HG02798 (cell line): ENCODE results near the gene KRTAP10-4.
"Not testable (repeated sequence)": the region's sequence is repeated elsewhere in the genome, so short reads cannot be mapped to it uniquely, and the experiment has no call there.

Source experiments
- ATAC-seq: cut with Tn5 transposase; IDR thresholded peaks from one replicate; pipeline ENCODE4 v1.9.1; 2021; ENCODE audit warnings: mild to moderate bottlenecking; ENCODE audit not compliant: unreplicated experiment, poor library complexity

Gene KRTAP10-4

DNA sequence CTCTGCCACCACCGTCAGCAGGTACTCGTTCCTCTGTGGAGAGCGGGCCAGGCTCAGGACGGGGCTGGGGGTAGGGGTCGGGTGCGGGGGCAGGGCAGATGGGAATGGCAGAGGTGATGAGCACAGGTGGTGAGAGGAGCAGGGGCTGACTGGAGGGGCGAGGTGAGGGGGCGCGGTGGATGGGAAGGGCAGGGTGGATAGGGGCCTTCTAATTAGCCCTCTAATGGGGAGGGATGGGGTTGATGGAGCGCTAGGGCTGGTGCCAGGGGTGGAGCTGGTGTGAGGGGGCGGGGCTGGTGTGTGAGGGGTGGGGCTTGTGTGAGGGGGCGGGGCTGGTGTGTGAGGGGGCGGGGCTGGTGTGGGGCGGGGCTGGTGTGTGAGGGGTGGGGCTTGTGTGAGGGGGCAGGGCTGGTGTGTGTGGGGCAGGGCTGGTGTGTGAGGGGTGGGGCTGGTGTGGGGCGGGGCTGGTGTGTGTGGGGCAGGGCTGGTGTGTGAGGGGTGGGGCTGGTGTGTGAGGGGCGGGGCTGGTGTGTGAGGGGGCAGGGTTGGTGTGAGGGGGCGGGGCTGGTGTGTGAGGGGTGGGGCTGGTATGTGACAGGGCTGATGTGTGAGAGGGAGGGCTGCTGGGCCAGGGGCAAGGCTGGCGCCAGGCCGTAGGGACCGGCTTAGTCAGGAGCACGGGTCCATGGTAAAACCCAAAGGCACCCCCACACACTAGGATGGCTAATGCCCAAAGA, 39.5 kb upstream of the KRTAP10-4 start:
- no peak for ATAC-seq

DNA sequence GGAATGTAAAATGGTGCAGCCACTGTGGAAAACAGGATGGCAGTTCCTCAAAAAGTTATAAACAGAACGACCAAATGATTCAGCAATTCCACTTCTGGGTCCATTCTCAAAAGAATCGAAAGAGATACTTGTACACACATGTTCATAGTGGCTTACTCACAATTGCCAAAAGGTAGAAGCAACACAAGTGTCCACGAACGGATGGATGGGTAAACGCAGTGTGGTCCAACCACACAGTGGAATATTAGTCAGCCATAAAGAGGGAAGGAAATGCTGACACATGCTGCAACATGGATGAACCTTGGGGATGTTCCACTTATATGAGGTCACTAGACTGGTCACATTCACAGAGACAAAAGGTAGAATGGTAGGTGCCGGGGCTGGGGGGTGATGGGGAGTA, 38.8 kb upstream of the KRTAP10-4 start:
- no peak for ATAC-seq

DNA sequence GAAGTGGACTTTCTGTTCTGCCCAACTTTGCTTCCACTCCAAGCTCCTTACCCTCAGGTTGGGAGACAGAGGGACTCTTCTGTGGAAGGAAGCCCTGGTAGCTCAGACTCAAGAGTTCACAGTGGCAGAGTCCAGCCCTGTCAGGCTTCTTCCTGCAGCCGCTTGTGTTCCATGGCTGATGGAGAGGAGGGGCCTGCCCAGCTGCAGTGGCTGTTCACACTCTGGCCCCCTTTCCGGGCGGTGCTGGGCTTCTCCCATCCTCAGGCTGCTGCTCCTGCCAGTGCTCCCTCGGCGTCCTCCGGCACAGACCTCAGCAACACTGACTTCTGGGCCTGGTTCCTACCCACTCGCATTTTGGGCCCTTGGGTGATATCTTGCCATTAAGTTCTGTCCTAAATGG, 37.6 kb upstream of the KRTAP10-4 start:
- no peak for ATAC-seq

DNA sequence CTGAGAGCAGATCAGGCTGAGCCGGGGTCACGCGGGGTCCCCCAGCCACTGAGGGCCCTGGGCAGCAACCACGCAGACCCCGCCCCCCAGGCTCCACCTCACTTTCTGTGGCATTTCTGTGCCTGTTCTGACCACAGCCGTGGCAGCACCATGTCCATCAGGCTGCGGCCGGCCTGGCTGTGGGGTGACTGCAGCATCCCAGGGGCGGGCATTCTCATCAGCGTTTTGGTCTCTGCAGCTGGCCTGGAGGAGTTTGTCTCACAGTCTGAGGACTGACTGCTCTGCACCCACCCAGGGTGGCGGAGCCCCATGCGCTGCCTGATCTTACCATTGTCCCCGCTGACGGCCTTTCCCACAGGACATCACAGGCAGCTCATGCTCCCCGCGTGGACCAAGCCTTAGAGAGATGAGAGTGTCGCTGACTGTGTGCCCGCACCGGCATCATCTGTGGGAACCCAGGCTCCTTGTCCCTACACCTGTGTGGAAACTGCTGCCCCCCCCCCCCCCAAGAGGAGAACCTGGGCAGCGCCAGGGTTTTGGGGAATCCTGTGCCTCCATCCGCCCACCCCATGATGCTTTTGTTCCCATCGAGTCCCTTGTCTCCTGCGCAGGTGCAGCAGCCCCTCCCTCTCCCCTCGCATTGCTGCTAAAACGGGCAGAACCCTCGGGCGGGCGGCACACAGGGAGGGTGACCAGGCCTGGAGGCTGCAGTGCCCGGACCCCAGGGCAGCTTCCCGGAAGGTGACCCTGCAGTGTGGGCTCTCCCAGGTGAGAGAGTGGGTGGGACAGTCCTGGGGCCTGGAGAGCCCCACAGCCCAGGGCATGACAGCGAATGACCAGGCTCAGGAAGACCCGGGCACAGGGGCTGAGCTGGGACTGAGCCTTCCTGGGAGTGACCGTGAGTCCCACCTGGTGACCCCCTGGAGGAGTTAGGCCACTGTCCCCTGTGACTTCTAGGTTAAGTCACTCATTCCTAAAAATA, 35.3 kb upstream of the KRTAP10-4 start:
- no peak for ATAC-seq

DNA sequence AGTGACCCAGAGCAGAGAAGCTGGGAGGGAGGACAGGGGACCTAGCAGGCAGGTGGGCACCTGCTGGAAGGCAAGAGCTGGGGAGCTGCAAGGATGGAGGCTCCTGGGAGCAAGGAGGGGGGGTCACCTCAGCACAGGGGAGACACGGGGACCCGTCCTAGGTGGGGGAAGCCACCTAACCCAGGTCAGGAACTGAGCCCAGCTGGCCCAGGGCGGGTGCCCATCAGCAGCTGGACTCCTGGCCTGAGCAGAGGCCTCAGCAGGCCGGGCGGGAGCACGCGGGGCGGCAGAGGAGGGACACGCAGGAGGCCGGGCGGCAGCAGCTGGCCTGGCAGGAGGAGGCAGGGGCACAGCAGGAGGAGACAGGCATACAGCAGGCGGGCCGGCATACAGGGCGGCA, 34.5 kb upstream of the KRTAP10-4 start:
- no peak for ATAC-seq

DNA sequence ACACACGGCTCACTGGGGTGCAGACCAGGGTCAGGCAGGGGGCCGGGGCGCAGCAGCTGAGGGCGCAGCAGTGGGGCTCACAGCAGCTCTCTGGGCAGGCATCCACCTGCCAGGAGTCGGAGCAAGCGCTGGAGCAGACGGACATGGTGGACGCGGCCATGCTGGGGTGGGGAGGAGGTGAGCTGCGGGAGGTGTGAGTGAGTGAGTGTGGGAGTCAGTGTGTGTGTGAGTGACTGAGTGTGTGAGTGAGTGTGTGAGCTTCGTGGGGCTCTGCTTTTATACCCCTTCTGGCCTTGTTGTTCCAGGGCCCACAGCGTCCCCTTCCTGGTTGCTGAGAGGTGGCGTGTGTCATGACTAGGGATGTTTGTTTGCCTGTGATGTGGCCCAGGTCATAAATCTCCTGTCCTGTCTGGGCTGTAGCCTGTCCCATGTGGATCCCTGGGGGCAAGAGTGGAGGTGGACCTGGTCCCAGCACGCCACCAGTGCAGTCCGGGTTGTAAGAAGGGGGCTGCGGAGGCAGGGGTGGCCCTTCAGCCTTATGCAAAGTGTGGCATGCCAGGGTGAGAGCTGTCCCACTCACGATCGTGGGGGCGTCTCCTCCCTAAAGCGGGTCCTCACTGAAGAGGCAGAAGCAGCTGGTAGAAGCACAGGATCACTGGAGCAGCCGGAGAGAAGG, 33.4 kb upstream of the KRTAP10-4 start, which contains the start of gene KRTAP10-1:
Gene KRTAP10-1, minus strand, starts transcription at position 205 of the 676 bp plus-strand sequence. Its CDS starts 45 bp downstream, at position 160.
- ATAC-seq: no peak

DNA sequence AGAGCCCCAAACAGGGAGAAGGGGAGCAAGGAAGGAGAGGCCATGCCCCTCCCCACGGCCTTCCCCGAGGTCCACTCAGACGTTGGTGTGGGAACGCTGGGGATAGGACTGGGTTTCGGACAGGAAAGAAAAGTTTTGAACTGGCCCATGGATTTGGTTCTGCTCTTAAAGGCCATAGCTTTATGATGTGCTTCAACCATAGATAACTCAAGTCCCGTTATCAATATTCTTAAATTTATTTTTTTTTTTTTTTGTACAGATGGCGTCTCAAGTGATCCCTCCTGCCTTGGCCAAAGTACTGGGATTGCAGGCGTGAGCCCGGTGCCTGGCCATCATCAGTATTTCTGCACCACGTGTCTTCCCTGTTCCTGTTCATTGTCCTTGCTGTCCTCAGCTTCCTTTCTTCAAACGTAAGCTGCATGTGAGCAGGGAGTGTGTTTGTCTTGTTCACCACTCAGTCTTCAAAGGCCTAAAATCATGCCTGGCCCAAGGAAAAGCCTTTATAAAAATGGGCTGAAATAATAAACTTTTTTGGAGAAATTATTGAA, 32.7 kb upstream of the KRTAP10-4 start:
- ATAC-seq: no peak

DNA sequence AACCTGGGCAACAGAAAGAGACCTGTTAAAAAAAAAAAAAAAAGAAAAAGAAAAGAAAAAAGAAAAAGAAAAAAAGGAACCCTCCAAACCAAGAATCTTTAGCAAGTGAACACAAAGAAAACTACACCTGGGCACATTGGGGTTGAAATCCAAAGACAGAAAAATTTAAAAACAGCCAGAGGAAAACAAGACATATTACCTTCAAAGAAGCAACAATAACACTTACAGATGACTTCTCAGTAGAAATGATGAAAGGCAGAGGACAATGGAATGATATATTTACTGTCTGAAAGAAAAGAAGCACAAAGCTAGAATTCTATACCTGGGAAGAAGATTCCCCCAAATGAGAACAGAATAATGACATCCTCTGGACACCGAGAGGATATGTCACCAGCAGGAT, 30.8 kb upstream of the KRTAP10-4 start:
- no peak for ATAC-seq

DNA sequence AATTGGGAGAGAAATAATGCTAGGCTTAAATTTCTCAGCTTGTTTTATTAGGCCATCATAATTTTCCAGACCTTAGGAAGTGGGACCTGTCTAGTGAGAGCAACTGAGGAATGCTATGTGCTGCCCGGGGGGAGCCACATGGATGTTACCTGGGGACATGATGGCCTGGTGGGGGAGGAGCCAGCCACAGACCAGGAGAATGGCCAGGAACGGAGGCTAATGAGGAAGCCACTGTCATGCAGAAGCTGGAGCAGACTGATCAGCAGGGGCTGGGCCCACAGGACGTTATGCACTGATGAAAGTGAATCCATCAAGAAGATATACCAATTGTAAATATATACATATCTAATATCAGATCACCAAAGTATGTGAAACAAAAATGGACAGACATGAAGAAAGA, 29.0 kb upstream of the KRTAP10-4 start:
- no peak for ATAC-seq

DNA sequence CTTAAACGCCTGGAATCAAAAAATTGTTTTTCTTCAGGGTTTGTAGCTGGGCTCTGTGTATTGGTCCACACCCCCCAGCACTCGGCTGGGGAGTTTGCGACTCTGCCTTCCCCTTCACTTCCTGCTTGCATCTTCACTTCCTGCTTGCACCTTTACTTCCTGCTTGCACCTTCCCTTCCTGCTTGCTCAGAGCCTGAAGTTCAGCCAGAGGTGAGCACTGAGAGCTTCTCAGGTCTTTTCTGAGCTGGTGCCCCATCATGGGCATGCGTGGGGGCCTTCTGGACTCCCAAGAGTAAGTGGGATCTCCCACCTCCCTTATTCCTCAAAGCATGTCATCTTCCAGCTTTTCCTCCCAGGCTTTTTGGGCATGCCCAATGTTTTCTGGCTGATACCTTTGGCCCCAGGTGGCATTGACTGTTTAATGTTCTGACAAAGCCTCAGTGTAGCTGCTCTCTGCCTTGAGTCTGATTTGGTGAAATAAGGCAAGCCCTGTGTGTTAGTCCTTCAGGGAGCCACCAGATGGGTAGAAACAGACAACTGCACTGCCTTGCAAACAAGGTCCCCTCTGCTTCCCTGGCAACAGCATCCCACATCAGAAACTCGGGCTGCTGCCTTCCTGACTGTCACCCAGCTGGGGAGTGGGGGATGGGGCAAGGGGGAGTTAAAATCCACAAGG, 25.7 kb upstream of the KRTAP10-4 start:
- ATAC-seq: no peak

DNA sequence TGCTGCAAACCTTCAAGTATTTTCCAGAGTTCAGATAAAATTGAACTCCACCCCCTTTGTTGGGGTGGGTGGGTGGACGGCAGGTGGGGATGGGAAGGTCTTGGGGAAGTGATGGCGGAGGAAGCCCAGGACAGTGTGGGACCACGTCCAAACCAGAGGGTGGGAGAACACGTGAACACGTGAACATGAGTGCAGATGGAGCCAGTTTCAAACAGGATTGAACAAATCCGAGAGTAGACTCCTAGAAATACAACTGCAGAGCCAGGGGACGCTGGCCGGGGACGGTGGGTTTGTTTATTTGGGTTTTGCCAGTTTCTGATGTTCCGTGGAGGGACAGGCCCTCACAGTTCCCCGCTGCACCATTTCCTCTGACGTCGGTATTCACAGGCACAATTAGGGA, 25.1 kb upstream of the KRTAP10-4 start:
- ATAC-seq: no peak

DNA sequence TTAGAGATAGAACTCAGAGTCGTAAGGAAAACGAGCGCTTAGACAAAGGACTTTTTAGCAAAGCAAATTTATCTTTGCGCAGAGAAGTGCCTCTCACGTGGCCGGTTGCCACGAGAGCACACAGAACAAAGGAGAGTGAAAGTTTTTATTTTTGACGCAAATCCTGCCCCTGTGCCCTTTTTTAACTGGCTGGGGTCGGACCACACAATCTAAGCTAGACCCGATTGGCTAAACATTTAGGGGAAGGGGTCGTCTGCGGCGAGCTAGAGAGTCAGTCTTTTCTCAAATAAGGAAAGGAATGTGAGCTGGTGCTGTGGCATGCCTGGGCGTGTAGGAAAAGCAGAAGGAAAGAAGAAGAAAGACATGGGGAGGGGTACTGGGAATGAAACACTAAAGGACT, 24.6 kb upstream of the KRTAP10-4 start:
- ATAC-seq: no peak

DNA sequence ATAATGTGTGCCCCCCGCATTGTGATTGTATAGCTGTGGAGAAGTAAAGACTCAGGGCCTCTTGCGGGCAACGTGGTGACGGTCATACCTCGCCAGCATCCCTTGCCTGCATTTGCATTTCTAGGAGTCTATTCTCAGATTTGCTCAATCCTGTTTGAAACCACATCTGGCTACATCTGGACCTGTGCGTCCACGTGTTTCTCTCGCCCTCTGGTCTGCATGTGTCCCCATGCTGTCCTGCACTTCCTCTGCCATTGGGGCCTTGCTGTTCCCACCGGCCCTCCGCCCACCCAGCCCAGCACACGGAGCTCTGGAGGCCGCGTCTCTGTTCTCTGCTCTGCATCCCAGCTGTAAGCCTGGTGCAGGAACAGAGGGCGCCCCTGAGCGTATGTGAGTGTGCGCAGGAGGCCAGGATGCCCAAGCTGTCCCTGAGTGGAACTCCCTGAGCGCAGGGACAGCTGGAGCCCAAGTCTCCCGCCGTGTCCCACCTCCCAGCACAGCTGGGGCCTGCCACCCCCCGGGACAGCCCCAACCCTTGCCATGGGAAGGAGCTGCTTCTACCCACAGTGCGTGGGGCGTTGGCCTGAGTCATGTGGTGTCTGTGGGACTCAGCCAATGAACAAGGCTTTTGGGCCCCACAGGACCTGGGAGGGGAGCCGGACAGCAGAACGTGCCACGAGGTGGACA, 23.9 kb upstream of the KRTAP10-4 start:
- no peak for ATAC-seq

DNA sequence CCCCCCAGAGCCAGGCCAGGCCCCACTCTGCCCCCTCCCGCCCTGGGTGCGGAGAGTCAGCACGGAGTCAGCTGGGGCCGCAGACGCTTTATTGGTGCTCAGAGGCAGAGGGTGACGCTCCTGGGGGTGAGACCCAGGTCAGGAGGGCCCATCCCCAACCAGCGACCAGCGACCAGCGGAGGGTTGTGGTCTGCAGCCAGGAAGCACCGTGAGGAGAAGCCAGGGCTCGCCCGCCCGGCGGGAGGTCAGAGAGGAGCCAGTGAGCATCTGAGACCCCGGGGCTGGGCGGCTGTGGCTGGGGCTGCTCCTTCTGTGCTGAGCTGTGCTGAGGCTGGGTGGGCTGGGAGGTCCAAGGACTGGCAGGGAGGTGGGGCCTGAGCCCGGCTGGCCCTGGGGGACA, 23.2 kb upstream of the KRTAP10-4 start:
- ATAC-seq: not testable (repeated sequence)

DNA sequence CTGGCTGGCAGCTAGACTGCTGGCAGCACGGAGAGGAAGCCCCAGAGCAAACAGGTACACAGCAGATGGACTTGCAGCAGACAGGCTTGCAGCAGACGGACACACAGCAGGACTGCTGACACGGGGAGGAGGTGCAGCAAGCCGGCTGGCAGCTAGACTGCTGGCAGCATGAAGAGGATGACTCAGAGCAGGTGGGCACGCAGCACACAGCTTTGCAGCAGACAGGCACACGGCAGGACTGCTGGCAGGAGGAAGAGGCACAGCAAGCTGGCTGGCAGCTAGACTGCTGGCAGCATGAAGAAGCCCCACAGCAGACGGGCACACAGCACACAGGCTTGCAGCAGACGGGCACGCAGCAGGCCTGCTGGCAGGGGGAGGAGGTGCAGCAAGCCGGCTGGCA, 22.7 kb upstream of the KRTAP10-4 start:
- no peak for ATAC-seq

DNA sequence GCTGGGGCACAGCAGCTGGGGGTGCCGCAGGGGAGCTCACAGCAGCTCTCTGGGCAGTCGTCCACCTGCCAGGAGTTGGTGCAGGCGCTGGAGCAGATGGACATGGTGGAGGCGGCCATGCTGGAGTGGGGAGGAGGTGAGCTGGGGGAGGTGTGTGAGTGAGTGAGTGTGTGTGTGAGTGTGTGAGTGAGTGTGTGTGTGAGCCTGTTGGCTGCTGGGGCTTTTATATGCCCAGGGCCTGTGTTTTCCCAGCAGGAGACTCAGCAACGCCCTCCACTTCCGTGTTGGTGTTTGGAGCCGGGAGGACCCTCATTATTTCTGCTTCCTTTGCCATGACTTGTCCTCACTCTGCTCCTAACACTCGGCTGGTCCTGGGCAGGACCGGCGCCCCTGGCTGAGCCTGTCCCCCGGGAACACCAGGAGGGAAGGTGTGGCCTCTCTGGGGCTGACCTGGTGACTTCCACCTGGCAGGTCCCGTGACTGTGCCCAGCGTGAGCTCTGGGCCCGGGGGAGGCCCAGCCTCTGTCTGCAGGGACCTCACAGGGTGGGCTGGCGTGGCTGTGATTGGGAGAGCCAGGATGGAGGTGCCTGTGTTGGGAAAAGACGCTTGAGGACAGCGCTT, 22.1 kb upstream of the KRTAP10-4 start, which contains the start of gene KRTAP10-2:
Gene KRTAP10-2, minus strand, starts transcription at position 166 of the 622 bp plus-strand sequence. Its CDS starts 47 bp downstream, at position 119.
- ATAC-seq: no peak

DNA sequence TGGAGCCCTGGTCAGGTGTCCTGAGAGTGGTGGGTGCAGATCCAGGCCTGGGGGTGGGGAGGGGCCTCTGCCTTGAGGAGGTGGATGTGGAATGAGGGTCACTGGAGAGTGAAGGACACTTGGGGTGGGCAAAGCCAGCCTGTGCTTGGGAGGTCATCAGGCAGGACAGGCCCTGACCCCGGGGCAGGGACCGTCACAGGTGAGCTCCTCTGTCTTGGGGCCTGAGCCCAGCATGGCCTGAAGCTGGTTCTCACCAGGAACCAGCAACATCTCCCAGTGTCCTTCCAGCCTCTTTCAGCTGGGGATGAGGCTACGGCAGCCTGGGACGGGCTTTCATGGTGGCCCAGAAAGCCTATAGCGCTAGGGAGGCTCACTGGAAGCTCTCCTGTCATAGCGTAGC, 21.4 kb upstream of the KRTAP10-4 start:
- ATAC-seq: no peak

DNA sequence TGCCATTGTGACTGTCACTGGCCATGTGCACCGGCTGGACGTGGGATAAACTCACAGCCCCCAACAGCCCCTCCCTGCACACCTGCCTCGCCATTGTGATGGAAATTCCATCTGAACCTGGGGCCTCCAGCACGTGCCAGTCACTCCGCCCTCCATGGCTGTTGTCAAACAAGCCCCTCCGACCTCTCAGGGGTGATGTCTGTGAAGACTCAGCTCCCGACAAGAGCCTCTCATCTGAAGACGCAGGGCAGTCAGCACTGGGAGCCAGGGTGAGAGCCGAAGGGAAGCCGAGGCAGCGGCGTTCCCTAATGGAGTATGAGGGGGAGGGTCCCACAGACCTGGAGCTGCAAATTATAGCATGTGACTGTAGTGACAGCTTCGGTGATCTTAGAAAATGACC, 20.8 kb upstream of the KRTAP10-4 start:
- no peak for ATAC-seq
